Measurements from ENCODE around the gene CNDP2. TPM values are rescaled to one million over a fixed set of nuclear protein-coding genes. Genes with fewer than 3 reads are reported as not detected.

CNDP2 gene
- total and polyA plus RNA-seq, 2 donors from 2014 or later: 499 to 740 TPM

- intact Hi-C loops (cut with DNase I): no loop called here
- peaks cover 0 to 19% (median 14%) of the 10 kb centered on the region in 3 donors for H3K4me1 ChIP-seq (ENCODE audit: control insufficient read depth in 2 of 3, insufficient read depth in 2 of 3, low read depth in 1 of 3, low read length in 3 of 3)
- H3K9me3 ChIP-seq (ENCODE audit: control insufficient read depth in 2 of 3, insufficient read depth in 1 of 3, low read length in 3 of 3): peaks cover 0 to 6% (median 0%) of the 10 kb centered on the region in 3 donors
- no peak overlapping the region for H3K9ac ChIP-seq (ENCODE audit: low read length in 3 of 3)
- no peaks in the 10 kb centered on the region for H3K36me3 ChIP-seq (ENCODE audit: control insufficient read depth in 2 of 3, insufficient read depth in 3 of 3, low read length in 3 of 3)
- DNase-seq: no peak
- no peak overlapping the region for H3K4me3 ChIP-seq (ENCODE audit: low read length in 3 of 3)
- FAIRE-seq: no peak
- TF ChIP-seq CTCF (IDR thresholded peaks at IDR 0.05; ENCODE audit: borderline replicate concordance, extremely low read depth, insufficient read depth): no peak
- peak overlapping the region in 1 of 2 donors; percentile 67 for H3K27ac ChIP-seq (ENCODE audit: low read depth in 2 of 2, low read length in 2 of 2)
- no peaks in the 10 kb centered on the region for H3K27me3 ChIP-seq (ENCODE audit: control insufficient read depth, insufficient read depth, low read length)
These were observed 49.8 kb downstream of the CNDP2 start for GRCh38 chr18:74546007-74546406.

GRCh38 chr18:74546751-74547530 lies 50.8 kb downstream of the CNDP2 start:
- Histone ChIP-seq H3K36me3 (ENCODE audit: control insufficient read depth in 2 of 3, insufficient read depth in 3 of 3, low read length in 3 of 3) (no peaks in the 10 kb centered on the region), H3K4me1 (ENCODE audit: control insufficient read depth in 2 of 3, insufficient read depth in 2 of 3, low read depth in 1 of 3, low read length in 3 of 3) (peaks cover 0 to 11% (median 9%) of the 10 kb centered on the region in 3 donors), H3K27ac (ENCODE audit: low read depth in 2 of 2, low read length in 2 of 2) (peak overlapping the region in 1 of 2 donors; percentile 67), H3K9ac (ENCODE audit: low read length in 3 of 3) (no peak overlapping the region), H3K4me3 (ENCODE audit: low read length in 3 of 3) (no peak overlapping the region), H3K27me3 (ENCODE audit: control insufficient read depth, insufficient read depth, low read length) (no peaks in the 10 kb centered on the region), H3K9me3 (ENCODE audit: control insufficient read depth in 2 of 3, insufficient read depth in 1 of 3, low read length in 3 of 3) (peaks cover 0 to 6% (median 0%) of the 10 kb centered on the region in 3 donors)
- intact Hi-C loops (cut with DNase I): no loop called here
- FAIRE-seq: no peak
- no peak for TF ChIP-seq CTCF (IDR thresholded peaks at IDR 0.05; ENCODE audit: borderline replicate concordance, extremely low read depth, insufficient read depth)
- DNase-seq: peak in 1 of 5 donors; percentile 63

GRCh38 chr18:74547860-74548259 lies 51.7 kb downstream of the CNDP2 start:
- Histone ChIP-seq H3K27ac (ENCODE audit: low read depth in 2 of 2, low read length in 2 of 2) (no peak overlapping the region), H3K9ac (ENCODE audit: low read length in 3 of 3) (no peak overlapping the region), H3K4me1 (ENCODE audit: control insufficient read depth in 2 of 3, insufficient read depth in 2 of 3, low read depth in 1 of 3, low read length in 3 of 3) (peaks cover 0 to 6% (median 2%) of the 10 kb centered on the region in 3 donors), H3K27me3 (ENCODE audit: control insufficient read depth, insufficient read depth, low read length) (no peaks in the 10 kb centered on the region), H3K36me3 (ENCODE audit: control insufficient read depth in 2 of 3, insufficient read depth in 3 of 3, low read length in 3 of 3) (no peaks in the 10 kb centered on the region), H3K9me3 (ENCODE audit: control insufficient read depth in 2 of 3, insufficient read depth in 1 of 3, low read length in 3 of 3) (peaks cover 0 to 6% (median 0%) of the 10 kb centered on the region in 3 donors), H3K4me3 (ENCODE audit: low read length in 3 of 3) (no peak overlapping the region)
- FAIRE-seq: no peak
- DNase-seq: no peak
- intact Hi-C loops (cut with DNase I): no loop called here
- no peak for TF ChIP-seq CTCF (IDR thresholded peaks at IDR 0.05; ENCODE audit: borderline replicate concordance, extremely low read depth, insufficient read depth)

Measured in kidney (tissue), 14 donors.